PFSK-1 (cell line): ENCODE measurements around the gene KCNMA1.

ENCODE experiments used
- POLR2AphosphoS5 ChIP-seq: IDR thresholded peaks from 2 replicates; pipeline ENCODE4 v1.6.1; 2012; ENCODE audit warnings: low read depth, mild to moderate bottlenecking, control low read depth, low read length, moderate library complexity
- REST ChIP-seq, 2 experiments: IDR thresholded peaks; 2 replicates each; pipeline versions ENCODE4 v1.6.1 to v1.8.0; 2011 to 2012; ENCODE audit warnings: low read depth in 2 of 2, low read length in 2 of 2, control low read depth in 1 of 2, inconsistent platforms in 1 of 2, mild to moderate bottlenecking in 1 of 2, moderate library complexity in 1 of 2; ENCODE audit not compliant: insufficient read depth in 1 of 2
- TAF1 ChIP-seq: IDR thresholded peaks from 2 replicates; pipeline ENCODE4 v1.6.1; 2012; ENCODE audit warnings: low read length, control low read depth, borderline replicate concordance; ENCODE audit not compliant: insufficient read depth

- no peak for TF ChIP-seq POLR2AphosphoS5
- TF ChIP-seq REST (IDR thresholded peaks at IDR 0.05; ENCODE audit: insufficient read depth in 1 of 2, low read depth in 2 of 2, low read length in 2 of 2), result no peak
- TF ChIP-seq TAF1, result no peak
Observed at GRCh38 chr10:77409697-77410471, 227.7 kb downstream of the KCNMA1 start.
